Adrenal gland (tissue), 5 donors: ENCODE results near the gene KAT6B.

Experiments used
- CTCF ChIP-seq, 6 experiments: fragments of 450-650 bp in 4 of 6; fragments of 200-600 bp in 2 of 6; sonication (generic) in 1 of 6; IDR thresholded peaks; 1 replicate in 5 of 6; 2 replicates in 1 of 6; pipeline versions ENCODE4 v1.5.1 to v1.8.0; 2016 to 2021; ENCODE audit warnings: antibody characterized with exemption in 6 of 6, mild to moderate bottlenecking in 2 of 6, moderate library complexity in 1 of 6
- POLR2A ChIP-seq, 2 donors: fragments of 450-650 bp; IDR thresholded peaks; one replicate each; pipeline ENCODE4 v1.6.1; 2017; ENCODE audit warnings: antibody characterized with exemption in 2 of 2, mild to moderate bottlenecking in 2 of 2, moderate library complexity in 1 of 2
- donor health status: DM: no; HTN: no; CAD: no.

- TF ChIP-seq CTCF (IDR thresholded peaks at IDR 0.05) (no peak), POLR2A (IDR thresholded peaks at IDR 0.05) (no peak)
Observed at GRCh38 chr10:75015442-75015841, 189.0 kb downstream of the KAT6B start.
